Neural cell (in vitro differentiated cells): ENCODE measurements around the gene IFT80. TPM values are rescaled to one million over a fixed set of nuclear protein-coding genes. Genes with fewer than 3 reads are reported as not detected.

Experiments
- H2AFZ ChIP-seq: fragments of 200-600, 300-800 bp; sonication (generic), shearing (Covaris generic); 2 replicates; pipeline ENCODE4 v1.6.0; 2014; ENCODE audit warnings: low read depth, mild to moderate bottlenecking, antibody characterized with exemption, low read length, moderate library complexity
- H3F3A ChIP-seq: fragments of 200-600 bp; shearing (Covaris generic); 2 replicates; pipeline ENCODE4 v1.6.1; 2016; ENCODE audit warnings: mild to moderate bottlenecking, moderate library complexity, mixed read lengths, antibody characterized with exemption, low read length; ENCODE audit not compliant: insufficient read depth, poor library complexity, severe bottlenecking
- H3K27ac ChIP-seq: fragments of 200-600, 300-800 bp; sonication (generic), shearing (Covaris generic); 2 replicates; pipeline ENCODE4 v1.5.1; 2014; ENCODE audit warnings: mild to moderate bottlenecking, low read length, moderate library complexity
- H3K27me3 ChIP-seq: fragments of 300-800, 200-600 bp; sonication (generic), shearing (Covaris generic); 2 replicates; pipeline ENCODE4 v1.6.0; 2014; ENCODE audit warnings: mild to moderate bottlenecking, low read depth, low read length, moderate library complexity; ENCODE audit not compliant: insufficient read depth
- H3K36me3 ChIP-seq: fragments of 300-800, 200-600 bp; sonication (generic), shearing (Covaris generic); 2 replicates; pipeline ENCODE4 v1.5.1; 2014; ENCODE audit warnings: mild to moderate bottlenecking, antibody characterized with exemption, low read length, moderate library complexity; ENCODE audit not compliant: insufficient read depth
- H3K4me2 ChIP-seq: fragments of 300-800, 200-600 bp; sonication (generic), shearing (Covaris generic); 2 replicates; pipeline ENCODE4 v1.6.0; 2014; ENCODE audit warnings: mild to moderate bottlenecking, low read length
- H3K4me3 ChIP-seq: fragments of 300-800, 200-600 bp; sonication (generic), shearing (Covaris generic); 2 replicates; pipeline ENCODE4 v1.5.1; 2014; ENCODE audit warnings: mild to moderate bottlenecking, low read length, moderate library complexity
- H3K79me2 ChIP-seq: fragments of 200-600 bp; shearing (Covaris generic); replicated peaks from 2 replicates; pipeline ENCODE4 v1.6.0; 2014; ENCODE audit warnings: mild to moderate bottlenecking, low read length, moderate library complexity; ENCODE audit not compliant: insufficient read depth
- H3K9ac ChIP-seq: fragments of 300-800, 200-600 bp; sonication (generic), shearing (Covaris generic); 2 replicates; pipeline ENCODE4 v1.6.1; 2016; ENCODE audit warnings: mild to moderate bottlenecking, low read length, mixed read lengths
- H3K9me2 ChIP-seq: fragments of 200-600 bp; shearing (Covaris generic); 2 replicates; pipeline ENCODE4 v1.6.1; 2016; ENCODE audit warnings: mild to moderate bottlenecking, low read length, mixed read lengths; ENCODE audit not compliant: insufficient read depth
- H3K9me3 ChIP-seq: fragments of 200-600, 300-800 bp; sonication (generic), shearing (Covaris generic); 2 replicates; pipeline ENCODE4 v1.6.1; 2016; ENCODE audit warnings: mild to moderate bottlenecking, mixed run types, low read length, moderate library complexity, mixed read lengths
- H4K20me1 ChIP-seq: fragments of 200-600 bp; shearing (Covaris generic); 2 replicates; pipeline ENCODE4 v1.6.1; 2016; ENCODE audit warnings: mild to moderate bottlenecking, mixed run types; ENCODE audit not compliant: insufficient read depth
- CTCF ChIP-seq: fragments of 450-650 bp; IDR thresholded peaks from 2 replicates; pipeline ENCODE4 v1.5.1; 2014; ENCODE audit warnings: antibody characterized with exemption, mild to moderate bottlenecking, moderate library complexity; ENCODE audit not compliant: poor library complexity, severe bottlenecking
- EP300 ChIP-seq: fragments of 450-650 bp; conservative IDR thresholded peaks from 2 replicates; pipeline ENCODE4 v1.6.1; 2014; ENCODE audit warnings: antibody characterized with exemption, mild to moderate bottlenecking, moderate library complexity; ENCODE audit not compliant: poor library complexity, severe bottlenecking
- EZH2 ChIP-seq: fragments of 200-600, 300-800 bp; shearing (Covaris generic), sonication (generic); IDR thresholded peaks from 2 replicates; pipeline ENCODE4 v1.6.1; 2014; ENCODE audit warnings: antibody characterized with exemption, low read length, borderline replicate concordance, mild to moderate bottlenecking; ENCODE audit not compliant: insufficient read depth, poor library complexity, severe bottlenecking
- MXI1 ChIP-seq: fragments of 450-650 bp; conservative IDR thresholded peaks from 2 replicates; pipeline ENCODE4 v1.6.1; 2014; ENCODE audit warnings: antibody characterized with exemption, mild to moderate bottlenecking; ENCODE audit not compliant: poor library complexity, severe bottlenecking
- POLR2AphosphoS5 ChIP-seq: IDR thresholded peaks from 2 replicates; pipeline ENCODE4 v1.6.1; 2012
- RAD21 ChIP-seq: fragments of 450-650 bp; conservative IDR thresholded peaks from 2 replicates; pipeline ENCODE4 v1.6.1; 2014; ENCODE audit warnings: antibody characterized with exemption, mild to moderate bottlenecking, moderate library complexity
- REST ChIP-seq: IDR thresholded peaks from 2 replicates; pipeline ENCODE4 v1.6.1; 2012; ENCODE audit warnings: borderline replicate concordance
- SMC3 ChIP-seq: fragments of 450-650 bp; conservative IDR thresholded peaks from 2 replicates; pipeline ENCODE4 v1.6.1; 2014; ENCODE audit warnings: antibody characterized with exemption, mild to moderate bottlenecking, moderate library complexity; ENCODE audit not compliant: poor library complexity
- TAF1 ChIP-seq: IDR thresholded peaks from 2 replicates; pipeline ENCODE4 v1.6.1; 2012; ENCODE audit warnings: low read depth
- polyA plus RNA-seq: library from polyadenylated mRNA; depleted of rRNA; stranded (reverse); fragments of >200 nt; gene quantifications from 2 replicates; pipeline ENCODE4 v1.2.3, GENCODE V29; 2014

Gene IFT80
- polyA plus RNA-seq, 1 donor from 2014 or later = 59.9 TPM

DNA sequence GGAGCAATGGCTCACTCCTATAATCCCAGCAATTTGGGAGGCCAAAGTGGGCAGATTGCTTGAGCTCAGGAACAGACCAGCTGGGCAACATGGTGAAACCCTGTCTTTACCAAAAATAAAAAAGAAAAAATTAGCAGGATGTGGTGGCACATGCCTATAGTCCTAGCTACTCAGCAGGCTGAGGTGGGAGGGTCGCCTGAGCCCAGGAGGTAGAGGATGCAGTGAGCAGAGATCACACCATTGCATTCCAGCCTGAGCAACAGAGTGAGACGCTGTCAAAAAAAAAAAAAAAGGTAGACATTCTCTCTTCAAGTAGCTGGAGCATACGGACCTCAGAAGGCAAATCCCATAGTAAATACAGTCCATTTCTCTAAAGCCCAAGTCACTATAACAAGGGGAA is 180.9 kb downstream of the IFT80 start:
- H3K9me2 ChIP-seq = no peaks in the 10 kb centered on the region
- no peak overlapping the region for H3K4me2 ChIP-seq
- TF ChIP-seq EZH2 = no peak
- TF ChIP-seq POLR2AphosphoS5 = no peak
- TF ChIP-seq RAD21 = no peak
- no peak for TF ChIP-seq TAF1
- no peak for TF ChIP-seq EP300
- no peak for TF ChIP-seq MXI1
- TF ChIP-seq CTCF = no peak
- TF ChIP-seq SMC3 = no peak
- no peak for TF ChIP-seq REST
- no peaks in the 10 kb centered on the region for H3F3A ChIP-seq
- no peak overlapping the region for H3K9ac ChIP-seq
- H3K4me3 ChIP-seq = no peak overlapping the region
- H3K9me3 ChIP-seq = no peaks in the 10 kb centered on the region
- peaks cover 13% of the 10 kb centered on the region for H3K27me3 ChIP-seq
- no peak overlapping the region for H2AFZ ChIP-seq
- H3K27ac ChIP-seq = no peak overlapping the region
- no peaks in the 10 kb centered on the region for H4K20me1 ChIP-seq
- no peaks in the 10 kb centered on the region for H3K36me3 ChIP-seq
- H3K79me2 ChIP-seq = no peaks in the 10 kb centered on the region

DNA sequence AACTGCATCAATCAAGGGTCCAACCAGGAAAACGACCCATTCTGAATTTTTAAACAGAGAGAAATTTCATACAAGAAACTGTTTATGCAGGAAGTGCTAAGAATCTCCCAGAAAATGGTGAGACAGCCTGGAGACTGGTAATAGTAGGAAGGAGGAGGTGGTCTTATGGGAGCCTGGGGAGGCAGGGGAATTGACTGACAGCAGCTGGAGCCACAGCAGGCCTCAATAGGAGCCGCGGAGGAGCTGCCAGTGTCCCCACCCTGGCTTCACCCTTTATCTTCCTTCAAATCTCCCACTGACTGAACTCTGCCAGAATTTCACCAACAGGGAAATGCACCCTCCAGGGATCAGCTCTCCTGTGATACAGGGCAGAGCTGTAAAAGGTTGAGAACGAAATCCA is 181.3 kb downstream of the IFT80 start:
- Histone ChIP-seq H3K4me3 (no peak overlapping the region), H4K20me1 (no peaks in the 10 kb centered on the region), H3K9ac (no peak overlapping the region), H3K9me2 (no peaks in the 10 kb centered on the region), H2AFZ (no peak overlapping the region), H3K79me2 (no peaks in the 10 kb centered on the region), H3F3A (no peaks in the 10 kb centered on the region), H3K27ac (no peak overlapping the region), H3K27me3 (peaks cover 9% of the 10 kb centered on the region), H3K4me2 (no peak overlapping the region), H3K36me3 (no peaks in the 10 kb centered on the region), H3K9me3 (no peaks in the 10 kb centered on the region)
- no peak for TF ChIP-seq TAF1
- no peak for TF ChIP-seq SMC3
- no peak for TF ChIP-seq RAD21
- no peak for TF ChIP-seq POLR2AphosphoS5
- no peak for TF ChIP-seq EP300
- no peak for TF ChIP-seq REST
- TF ChIP-seq MXI1 = no peak
- no peak for TF ChIP-seq CTCF
- no peak for TF ChIP-seq EZH2
